A673 (cell line): ENCODE measurements around the gene ARHGEF7.
"Not testable (repeated sequence)": the region's sequence is repeated elsewhere in the genome, so short reads cannot be mapped to it uniquely, and the experiment has no call there.

Experiments used
- CTCF ChIP-seq: fragments of 300-800, 200-600 bp; sonication (generic); conservative IDR thresholded peaks from 2 replicates; pipeline ENCODE4 v1.5.1; 2017; ENCODE audit warnings: low read depth, mild to moderate bottlenecking, antibody characterized with exemption, low read length, moderate library complexity, mixed read lengths
- EZH2 ChIP-seq: fragments of 200-600 bp; sonication (generic); IDR thresholded peaks from 2 replicates; pipeline ENCODE4 v1.6.1; 2017; ENCODE audit warnings: borderline replicate concordance, low read depth, mild to moderate bottlenecking, mixed read lengths, antibody characterized with exemption, low read length; ENCODE audit not compliant: poor library complexity, severe bottlenecking

- not testable (repeated sequence) for TF ChIP-seq CTCF, EZH2
Measured at GRCh38 chr13:111071526-111071925, 43.6 kb upstream of the ARHGEF7 start.
